ENCODE results near the gene TBC1D3. TPM values are rescaled to one million over a fixed set of nuclear protein-coding genes. Genes with fewer than 3 reads are reported as not detected.
"Not testable (repeated sequence)": the region's sequence is repeated elsewhere in the genome, so short reads cannot be mapped to it uniquely, and the experiment has no call there.

The TBC1D3 gene
- not detected for polyA plus RNA-seq (2013, experiment 1 of 2; ENCODE audit: insufficient read length)
- polyA plus RNA-seq (2013, experiment 2 of 2; ENCODE audit: insufficient read length) = not detected

DNA sequence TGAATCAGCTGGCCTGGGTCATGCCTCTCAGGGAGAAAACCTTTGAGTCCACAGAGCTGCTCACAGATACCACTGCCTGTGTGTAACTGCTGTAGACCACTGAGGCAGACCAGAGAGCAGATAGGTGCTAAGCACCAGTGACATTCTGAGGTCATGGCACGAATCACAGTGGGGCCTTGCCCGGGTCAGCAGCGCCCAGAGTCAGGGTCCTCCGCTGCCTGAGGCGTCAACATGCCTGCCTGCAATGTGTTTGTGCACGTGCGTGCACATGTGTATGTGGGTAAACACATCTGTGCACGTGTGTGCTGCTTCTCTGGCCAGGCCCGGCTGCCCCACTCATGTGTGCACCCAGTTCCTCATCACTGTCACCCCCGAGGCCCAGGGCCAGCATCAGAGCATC, at the start of gene TBC1D3:
Gene TBC1D3, minus strand, starts transcription at position 101 of the 400 bp plus-strand sequence. CDS start 1,526 bp downstream, outside the sequence.
- DNase-seq = not testable (repeated sequence)

DNA sequence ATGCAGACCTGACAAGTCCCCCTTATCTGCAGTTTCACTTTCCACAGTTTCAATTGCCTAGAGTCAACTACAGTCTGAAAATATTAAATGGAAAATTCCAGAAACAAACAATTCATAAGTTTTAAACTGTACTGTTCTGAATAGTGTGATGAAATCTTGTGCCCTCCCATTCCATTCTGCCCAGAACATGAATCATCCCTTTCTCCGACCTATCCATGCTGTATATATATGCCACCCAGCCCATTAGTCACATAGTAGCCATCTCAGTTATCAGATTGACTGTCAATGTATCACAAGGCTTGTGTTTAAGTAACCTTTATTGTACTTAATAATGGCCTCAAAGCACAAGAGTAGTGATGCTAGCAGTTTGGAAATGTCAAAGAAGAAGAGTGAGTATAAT, 40.4 kb upstream of the TBC1D3 start:
- not testable (repeated sequence) for DNase-seq

DNA sequence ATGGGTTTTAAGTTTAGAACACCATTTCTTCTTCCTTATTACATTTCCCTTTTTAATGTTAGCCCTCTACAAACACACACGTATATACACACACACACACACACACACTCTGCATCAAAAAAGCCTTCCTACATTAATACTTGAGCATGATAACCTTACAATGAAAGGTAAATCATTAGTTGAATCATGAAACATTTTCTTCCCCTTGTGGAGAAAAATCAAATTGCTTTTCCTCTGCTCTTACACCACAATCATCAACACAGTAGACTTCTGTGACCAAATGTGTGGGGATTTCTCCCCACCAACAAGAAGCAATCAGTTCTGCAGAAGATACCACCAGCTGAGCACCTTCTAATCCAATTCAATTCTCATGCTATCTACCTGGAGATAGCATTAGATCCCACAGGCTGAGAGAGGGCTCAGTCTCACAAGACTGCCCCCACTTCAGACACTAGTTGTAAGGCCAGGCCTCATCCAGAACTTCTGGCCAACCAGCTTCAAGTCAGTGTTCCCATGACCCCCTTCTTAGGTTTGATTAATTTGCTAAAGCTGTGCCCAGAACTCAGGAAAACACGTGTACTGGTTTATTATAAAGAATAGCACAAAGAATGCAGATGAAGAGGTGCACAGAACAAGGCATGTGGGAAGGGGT, 33.6 kb upstream of the TBC1D3 start:
- not testable (repeated sequence) for DNase-seq

DNA sequence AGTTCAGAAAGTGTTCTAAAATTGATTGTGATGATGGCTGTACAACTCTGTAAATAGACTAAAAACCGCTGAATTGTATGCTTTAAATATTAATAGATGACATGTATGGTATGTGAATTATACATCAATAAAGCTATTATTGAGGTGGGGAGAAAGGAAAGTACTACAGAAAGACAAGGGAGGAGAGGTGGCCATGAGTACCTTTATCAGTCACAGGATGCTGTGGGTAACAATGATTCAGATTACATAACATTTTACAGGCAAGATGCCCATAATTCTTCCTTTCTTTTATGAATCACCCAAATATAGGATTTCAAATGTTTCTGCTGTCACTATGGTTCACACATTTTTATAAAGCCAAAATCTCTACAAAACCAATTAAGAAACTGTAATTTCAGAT, 28.5 kb upstream of the TBC1D3 start:
- DNase-seq = not testable (repeated sequence)

DNA sequence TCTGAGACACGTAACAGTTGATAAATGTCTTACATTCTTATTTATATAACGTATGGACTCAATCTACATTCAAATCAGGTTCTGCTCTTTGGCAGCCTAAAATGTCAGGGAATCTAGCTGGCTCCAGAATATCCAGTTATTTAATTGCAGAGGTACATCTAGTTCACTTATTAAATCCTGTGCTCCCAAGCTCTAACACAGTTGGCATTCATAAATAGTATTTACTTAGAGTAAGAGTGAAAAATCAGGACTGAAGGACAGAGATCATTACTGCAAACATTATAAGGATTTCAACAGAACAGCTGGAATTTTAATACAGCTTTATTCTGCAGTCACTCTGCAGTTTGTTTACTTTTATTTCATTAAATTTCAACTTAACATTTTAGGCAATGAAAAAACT, 7.9 kb upstream of the TBC1D3 start:
- DNase-seq = not testable (repeated sequence)

DNA sequence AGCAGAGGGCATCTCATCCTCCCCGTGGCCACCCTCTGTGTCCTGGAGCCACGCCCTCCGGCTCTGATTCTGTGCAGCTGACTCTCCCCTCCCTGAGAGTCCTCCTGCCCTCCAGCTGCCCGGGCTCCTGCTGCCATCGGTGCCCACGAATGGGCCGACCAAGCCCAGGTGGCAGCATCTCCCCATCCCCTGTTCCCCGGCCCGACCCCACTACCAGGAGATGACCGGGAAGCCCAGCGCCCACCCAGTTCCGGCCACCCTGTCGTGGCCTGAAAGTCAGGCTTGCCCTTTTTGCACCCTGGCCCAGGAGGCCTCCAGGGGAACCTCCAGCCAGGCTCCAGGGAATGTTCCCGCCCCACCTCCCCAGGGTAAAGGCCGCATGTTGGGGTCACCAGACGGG, 57.5 kb downstream of the TBC1D3 start:
- not testable (repeated sequence) for DNase-seq

Measured in fibroblast of skin of scalp (primary cell).